H9 (cell line): ENCODE results near the gene UCP3. TPM values are rescaled to one million over a fixed set of nuclear protein-coding genes. Genes with fewer than 3 reads are reported as not detected.

Source experiments
- DNase-seq: peaks from one replicate; pipeline ENCODE4 v3.0.0-alpha.2; 2017
- H2AFZ ChIP-seq: one replicate; pipeline ENCODE4 v1.6.1; 2013; ENCODE audit warnings: mild to moderate bottlenecking, low read length, control low read depth, moderate library complexity
- H2AK5ac ChIP-seq: 2 replicates; pipeline ENCODE4 v1.6.1; 2013; ENCODE audit warnings: low read length, control low read depth, mixed read lengths; ENCODE audit not compliant: insufficient read length
- H2BK120ac ChIP-seq: one replicate; pipeline ENCODE4 v1.6.1; 2013; ENCODE audit warnings: low read depth, mild to moderate bottlenecking, low read length, control low read depth, inconsistent platforms; ENCODE audit not compliant: poor library complexity, severe bottlenecking
- H2BK12ac ChIP-seq: 2 replicates; pipeline ENCODE4 v1.6.1; 2013; ENCODE audit warnings: low read length, control low read depth, mixed read lengths, low read depth; ENCODE audit not compliant: insufficient read length
- H2BK15ac ChIP-seq: 2 replicates; pipeline ENCODE4 v1.6.1; 2013; ENCODE audit warnings: low read depth, low read length, control low read depth
- H2BK20ac ChIP-seq: one replicate; pipeline ENCODE4 v1.6.1; 2013; ENCODE audit warnings: low read depth, mild to moderate bottlenecking, low read length, control low read depth, inconsistent platforms; ENCODE audit not compliant: poor library complexity, severe bottlenecking
- H2BK5ac ChIP-seq: 2 replicates; pipeline ENCODE4 v1.6.1; 2013; ENCODE audit warnings: low read length, control low read depth, mixed read lengths; ENCODE audit not compliant: insufficient read length
- H3K14ac ChIP-seq: 2 replicates; pipeline ENCODE4 v1.6.1; 2013; ENCODE audit warnings: low read length, control low read depth; ENCODE audit not compliant: insufficient read depth
- H3K18ac ChIP-seq: 2 replicates; pipeline ENCODE4 v1.6.1; 2013; ENCODE audit warnings: low read depth, mild to moderate bottlenecking, mixed read lengths, low read length, control low read depth; ENCODE audit not compliant: insufficient read length
- H3K23ac ChIP-seq: 2 replicates; pipeline ENCODE4 v1.6.1; 2013; ENCODE audit warnings: low read length, control low read depth, mixed read lengths, low read depth; ENCODE audit not compliant: insufficient read length
- H3K23me2 ChIP-seq: 2 replicates; pipeline ENCODE4 v1.6.1; 2013; ENCODE audit warnings: low read depth, mild to moderate bottlenecking, mixed read lengths, low read length, control low read depth; ENCODE audit not compliant: insufficient read length, poor library complexity, severe bottlenecking
- H3K27ac ChIP-seq: 2 replicates; pipeline ENCODE4 v1.5.1; 2013; ENCODE audit warnings: low read length, control low read depth, mixed read lengths, low read depth; ENCODE audit not compliant: insufficient read length
- H3K27me3 ChIP-seq: 2 replicates; pipeline ENCODE4 v1.6.1; 2013; ENCODE audit warnings: low read length, control low read depth, inconsistent platforms; ENCODE audit not compliant: insufficient read depth
- H3K4ac ChIP-seq: 2 replicates; pipeline ENCODE4 v1.6.1; 2013; ENCODE audit warnings: low read depth, mild to moderate bottlenecking, control low read depth, inconsistent platforms, low read length, moderate library complexity
- H3K4me1 ChIP-seq: 2 replicates; pipeline ENCODE4 v1.6.1; 2013; ENCODE audit warnings: low read length, control low read depth, inconsistent platforms; ENCODE audit not compliant: insufficient read depth
- H3K4me2 ChIP-seq: 2 replicates; pipeline ENCODE4 v1.6.1; 2013; ENCODE audit warnings: low read length, control low read depth, mixed read lengths; ENCODE audit not compliant: insufficient read length, insufficient read depth
- H3K56ac ChIP-seq: 2 replicates; pipeline ENCODE4 v1.6.1; 2013; ENCODE audit warnings: low read depth, mild to moderate bottlenecking, mixed read lengths, low read length, control low read depth; ENCODE audit not compliant: insufficient read length
- H3K79me1 ChIP-seq: 2 replicates; pipeline ENCODE4 v1.6.1; 2013; ENCODE audit warnings: low read depth, mild to moderate bottlenecking, moderate library complexity, low read length, control low read depth, inconsistent platforms; ENCODE audit not compliant: insufficient read depth, poor library complexity, severe bottlenecking
- H3K79me2 ChIP-seq: 2 replicates; pipeline ENCODE4 v1.6.1; 2013; ENCODE audit warnings: low read length, control low read depth, inconsistent platforms; ENCODE audit not compliant: insufficient read depth
- H3K9ac ChIP-seq: 2 replicates; pipeline ENCODE4 v1.6.1; 2013; ENCODE audit warnings: low read length, control low read depth, mixed read lengths; ENCODE audit not compliant: insufficient read length; ENCODE audit errors: extremely low read depth
- H3K9me3 ChIP-seq: one replicate; pipeline ENCODE4 v1.6.1; 2013; ENCODE audit warnings: low read depth, low read length, inconsistent platforms; ENCODE audit not compliant: control insufficient read depth
- H3T11ph ChIP-seq: one replicate; pipeline ENCODE4 v1.6.1; 2013; ENCODE audit warnings: mild to moderate bottlenecking, low read length, control low read depth, inconsistent platforms
- H4K20me1 ChIP-seq: one replicate; pipeline ENCODE4 v1.6.1; 2013; ENCODE audit not compliant: control insufficient read depth, insufficient read length, insufficient read depth
- H4K5ac ChIP-seq: 2 replicates; pipeline ENCODE4 v1.6.1; 2013; ENCODE audit warnings: low read depth, mild to moderate bottlenecking, mixed read lengths, low read length, control low read depth; ENCODE audit not compliant: insufficient read length
- H4K8ac ChIP-seq: replicated peaks from 2 replicates; pipeline ENCODE4 v1.6.1; 2013; ENCODE audit warnings: low read length, control low read depth, mixed read lengths, low read depth; ENCODE audit not compliant: insufficient read length
- H4K91ac ChIP-seq: 2 replicates; pipeline ENCODE4 v1.6.1; 2013; ENCODE audit warnings: low read depth, mild to moderate bottlenecking, moderate library complexity, mixed read lengths, low read length, control low read depth; ENCODE audit not compliant: insufficient read length
- H3K27ac Mint-ChIP-seq, 3 experiments: 2 replicates in 2 of 3; 3 replicates in 1 of 3; pipeline ENCODE4 v1.8.0; 2020 to 2021; ENCODE audit warnings: mixed read lengths in 3 of 3, mild to moderate bottlenecking in 1 of 3, moderate library complexity in 1 of 3
- H3K27me3 Mint-ChIP-seq: 2 replicates; pipeline ENCODE4 v1.8.0; 2021; ENCODE audit warnings: low read depth, mild to moderate bottlenecking, moderate library complexity, mixed read lengths
- H3K36me3 Mint-ChIP-seq, 3 experiments: 2 replicates in 2 of 3; 3 replicates in 1 of 3; pipeline ENCODE4 v1.8.0; 2020 to 2021; ENCODE audit warnings: low read depth in 3 of 3, mixed read lengths in 3 of 3; ENCODE audit not compliant: insufficient read depth in 1 of 3
- H3K4me1 Mint-ChIP-seq, 2 experiments: 2 replicates each; pipeline ENCODE4 v1.8.0; 2020; ENCODE audit warnings: mixed read lengths in 2 of 2
- H3K4me3 Mint-ChIP-seq, 2 experiments: 2 replicates in 1 of 2; 3 replicates in 1 of 2; pipeline ENCODE4 v1.8.0; 2020 to 2021; ENCODE audit warnings: mild to moderate bottlenecking in 2 of 2, mixed read lengths in 2 of 2, moderate library complexity in 1 of 2
- H3K9me3 Mint-ChIP-seq, 2 experiments: 2 replicates in 1 of 2; 3 replicates in 1 of 2; pipeline ENCODE4 v1.8.0; 2020; ENCODE audit warnings: mild to moderate bottlenecking in 2 of 2, mixed read lengths in 2 of 2, moderate library complexity in 1 of 2
- WGBS: extraction: QIAGEN DNeasy Blood & Tissue Kit; methylation state at CpG from one replicate; pipeline ENCODE4 v1.1.7; 2013; ENCODE audit warnings: missing lambda C conversion rate, low lambda C conversion rate, mixed read lengths; ENCODE audit not compliant: insufficient read length; ENCODE audit errors: extremely low coverage; 5-methylcytosine and 5-hydroxymethylcytosine counted together
- total RNA-seq: library from RNA; stranded (reverse); gene quantifications from 2 replicates; pipeline ENCODE4 v1.2.1, GENCODE V29; 2021
- TF ChIP-seq, protein P1 (sequence below): fragments of 200-600 bp; sonication (generic); conservative IDR thresholded peaks from 3 replicates; pipeline ENCODE4 v1.8.0; 2021; ENCODE audit warnings: antibody characterized with exemption, mild to moderate bottlenecking

Gene UCP3
- total RNA-seq, 1 experiment from 2014 or later = 0.85 TPM

GRCh38 chr11:74011360-74012073 lies 2.6 kb upstream of the UCP3 start:
- H3K79me1 ChIP-seq = no peaks in the 10 kb centered on the region

More at GRCh38 chr11:74011360-74012073, 2.6 kb upstream of the UCP3 start:
- H4K5ac ChIP-seq = no peak overlapping the region
- no peak overlapping the region for H3K18ac ChIP-seq
- H3K4me1 ChIP-seq = no peaks in the 10 kb centered on the region
- H3K27me3 ChIP-seq = no peaks in the 10 kb centered on the region
- H3K4me3 Mint-ChIP-seq = no peak overlapping the region
- H4K20me1 ChIP-seq = no peaks in the 10 kb centered on the region
- no peak overlapping the region for H3K4ac ChIP-seq
- no peak overlapping the region for H2AFZ ChIP-seq
- no peak overlapping the region for H3K27ac ChIP-seq
- H3K27me3 Mint-ChIP-seq = no peaks in the 10 kb centered on the region; the same call in 1 of the 2 replicates
- H2BK120ac ChIP-seq = no peak overlapping the region
- H3K4me1 Mint-ChIP-seq = peaks cover 11 to 23% of the 10 kb centered on the region in 2 experiments
- H3K14ac ChIP-seq = no peak overlapping the region
- no peaks in the 10 kb centered on the region for H3K9me3 Mint-ChIP-seq
- no peak overlapping the region for H3T11ph ChIP-seq
- no peak overlapping the region for H4K91ac ChIP-seq
- no peak overlapping the region for H3K9ac ChIP-seq
- no peak overlapping the region for H2BK15ac ChIP-seq
- no peak overlapping the region for H2BK5ac ChIP-seq
- H3K27ac Mint-ChIP-seq = peak overlapping the region in 1 of 3 experiments; percentile 39; a peak in 1 of 7 replicates
- no peak overlapping the region for H4K8ac ChIP-seq
- no CpG with 5 or more reads among the region's 8 CpGs for WGBS
- no peaks in the 10 kb centered on the region for H3K79me2 ChIP-seq
- no peak overlapping the region for H3K4me2 ChIP-seq
- H2AK5ac ChIP-seq = no peak overlapping the region
- TF ChIP-seq, protein P1, sequence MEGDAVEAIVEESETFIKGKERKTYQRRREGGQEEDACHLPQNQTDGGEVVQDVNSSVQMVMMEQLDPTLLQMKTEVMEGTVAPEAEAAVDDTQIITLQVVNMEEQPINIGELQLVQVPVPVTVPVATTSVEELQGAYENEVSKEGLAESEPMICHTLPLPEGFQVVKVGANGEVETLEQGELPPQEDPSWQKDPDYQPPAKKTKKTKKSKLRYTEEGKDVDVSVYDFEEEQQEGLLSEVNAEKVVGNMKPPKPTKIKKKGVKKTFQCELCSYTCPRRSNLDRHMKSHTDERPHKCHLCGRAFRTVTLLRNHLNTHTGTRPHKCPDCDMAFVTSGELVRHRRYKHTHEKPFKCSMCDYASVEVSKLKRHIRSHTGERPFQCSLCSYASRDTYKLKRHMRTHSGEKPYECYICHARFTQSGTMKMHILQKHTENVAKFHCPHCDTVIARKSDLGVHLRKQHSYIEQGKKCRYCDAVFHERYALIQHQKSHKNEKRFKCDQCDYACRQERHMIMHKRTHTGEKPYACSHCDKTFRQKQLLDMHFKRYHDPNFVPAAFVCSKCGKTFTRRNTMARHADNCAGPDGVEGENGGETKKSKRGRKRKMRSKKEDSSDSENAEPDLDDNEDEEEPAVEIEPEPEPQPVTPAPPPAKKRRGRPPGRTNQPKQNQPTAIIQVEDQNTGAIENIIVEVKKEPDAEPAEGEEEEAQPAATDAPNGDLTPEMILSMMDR = no peak
- H3K56ac ChIP-seq = no peak overlapping the region
- no peak overlapping the region for H2BK12ac ChIP-seq
- H3K9me3 ChIP-seq = no peaks in the 10 kb centered on the region
- DNase-seq = no peak
- peaks cover 0 to 8% (median 4%) of the 10 kb centered on the region in 3 experiments; a peak in 3 of 7 replicates for H3K36me3 Mint-ChIP-seq
- no peaks in the 10 kb centered on the region for H3K23me2 ChIP-seq
- no peak overlapping the region for H3K23ac ChIP-seq
- no peak overlapping the region for H2BK20ac ChIP-seq
